ENCODE measurements around the gene FNBP1. TPM values are rescaled to one million over a fixed set of nuclear protein-coding genes. Genes with fewer than 3 reads are reported as not detected.
"Not testable (repeated sequence)": the region's sequence is repeated elsewhere in the genome, so short reads cannot be mapped to it uniquely, and the experiment has no call there.

The FNBP1 gene
- total RNA-seq, 1 donor from 2014 or later = 66.4 TPM

DNA sequence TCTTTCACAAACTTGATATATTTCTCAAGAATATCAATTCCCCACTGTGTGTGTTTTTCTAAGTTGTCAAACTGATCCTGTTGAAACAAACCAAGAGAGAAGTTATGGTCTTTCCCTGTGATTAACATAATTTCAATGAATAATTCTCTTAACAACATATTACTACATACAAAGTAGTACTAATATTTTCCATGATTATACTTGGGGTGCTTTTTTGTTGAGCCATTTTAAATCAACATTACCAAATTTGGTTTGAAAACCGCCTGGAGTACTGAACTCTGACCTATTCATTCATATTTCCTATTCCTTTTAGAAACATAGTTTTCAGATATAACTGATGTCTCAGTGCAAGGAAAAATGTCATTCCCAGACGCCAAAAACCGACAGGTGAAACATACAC lies 48.1 kb downstream of the FNBP1 start:
- DNase-seq (ENCODE audit: low spot score) = no peak

- DNase-seq (ENCODE audit: low spot score) = not testable (repeated sequence)
Observed at GRCh38 chr9:129991139-129991538, 51.9 kb downstream of the FNBP1 start.

GRCh38 chr9:129990269-129991010 lies 52.5 kb downstream of the FNBP1 start:
- no peak for DNase-seq (ENCODE audit: low spot score)

GRCh38 chr9:129989740-129990139 lies 53.2 kb downstream of the FNBP1 start:
- no peak for DNase-seq (ENCODE audit: low spot score)

- no peak for DNase-seq (ENCODE audit: low spot score)
Observed at GRCh38 chr9:129989362-129989708, 53.7 kb downstream of the FNBP1 start.

GRCh38 chr9:129988607-129989361 lies 54.2 kb downstream of the FNBP1 start:
- DNase-seq (ENCODE audit: low spot score) = no peak

DNA sequence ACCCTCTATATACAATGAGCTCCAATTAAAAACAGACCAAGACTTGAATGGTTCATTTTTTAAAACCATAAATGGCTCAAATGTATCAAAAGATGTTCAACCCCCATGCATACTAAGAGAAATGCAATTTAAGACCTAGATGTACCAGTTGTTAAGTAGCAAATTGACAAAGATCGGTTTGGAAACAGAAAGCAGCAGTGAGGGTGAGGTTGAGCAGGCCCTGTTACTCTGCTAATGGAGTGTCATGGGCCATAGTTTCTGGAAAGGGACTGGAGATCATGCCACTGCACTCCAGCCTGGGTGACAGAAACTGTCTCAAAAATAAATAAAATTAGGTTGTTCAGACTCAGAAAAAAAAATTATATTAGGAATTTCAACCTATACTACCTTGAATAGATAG lies 55.0 kb downstream of the FNBP1 start:
- no peak for DNase-seq (ENCODE audit: low spot score)

DNA sequence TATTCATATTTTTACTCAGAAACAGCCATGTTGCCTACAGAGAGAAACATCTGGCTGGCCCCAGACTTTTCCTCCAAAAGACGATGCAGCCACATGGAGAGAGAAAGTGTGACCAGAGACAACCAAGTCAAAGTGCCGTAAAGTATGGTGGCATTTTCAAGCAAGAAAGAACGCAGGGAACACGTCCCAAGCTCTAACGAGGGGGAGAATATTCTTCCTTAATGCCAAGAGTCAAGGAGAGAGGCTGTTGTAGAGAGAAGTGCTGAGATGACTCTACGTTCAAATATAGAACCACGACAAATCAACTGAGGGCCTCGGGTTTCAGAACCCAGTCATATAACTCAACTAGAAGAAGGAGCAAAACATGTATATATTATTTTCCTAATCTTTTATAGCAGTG lies 55.9 kb downstream of the FNBP1 start:
- no peak for DNase-seq (ENCODE audit: low spot score)

DNA sequence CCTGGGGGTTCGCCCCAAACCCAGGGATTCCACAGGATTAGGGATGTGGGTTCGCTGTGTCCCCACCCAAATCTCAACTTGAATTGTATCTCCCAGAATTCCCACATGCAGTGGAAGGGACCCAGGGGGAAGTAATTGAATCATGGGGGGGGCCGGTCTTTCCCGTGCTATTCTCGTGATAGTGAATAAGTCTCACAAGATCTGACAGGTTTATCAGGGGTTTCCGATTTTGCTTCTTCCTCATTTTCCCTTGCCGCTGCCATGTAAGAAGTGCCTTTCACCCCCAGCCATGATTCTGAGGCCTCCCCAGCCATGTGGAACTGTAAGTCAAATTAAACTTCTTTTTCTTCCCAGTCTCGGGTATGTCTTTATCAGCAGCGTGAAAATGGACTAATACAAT lies 58.4 kb downstream of the FNBP1 start:
- not testable (repeated sequence) for DNase-seq (ENCODE audit: low spot score)

GRCh38 chr9:129983891-129984290 lies 59.1 kb downstream of the FNBP1 start:
- no peak for DNase-seq (ENCODE audit: low spot score)

- DNase-seq (ENCODE audit: low spot score) = peak; percentile 81
Observed at GRCh38 chr9:129981180-129981907, 61.6 kb downstream of the FNBP1 start.

DNA sequence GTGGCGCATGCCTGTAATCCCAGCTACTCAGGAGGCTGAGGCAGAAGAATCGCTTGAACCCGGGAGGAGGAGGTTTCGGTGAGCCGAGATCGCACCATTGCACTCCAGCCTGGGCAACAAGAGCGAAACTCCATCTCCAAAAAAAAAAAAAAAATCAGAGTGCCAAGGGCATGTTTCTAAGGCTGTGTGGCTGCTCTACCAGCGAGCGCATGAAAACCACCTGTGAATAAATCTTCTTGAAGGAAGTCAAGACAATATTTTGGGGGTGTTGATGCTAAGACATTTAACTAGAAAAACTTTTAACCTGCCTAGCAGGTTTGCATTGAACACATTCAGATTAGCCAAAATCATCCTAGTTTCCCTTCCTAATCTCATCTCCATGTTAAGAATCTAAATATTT lies 62.8 kb downstream of the FNBP1 start:
- DNase-seq (ENCODE audit: low spot score) = not testable (repeated sequence)

DNA sequence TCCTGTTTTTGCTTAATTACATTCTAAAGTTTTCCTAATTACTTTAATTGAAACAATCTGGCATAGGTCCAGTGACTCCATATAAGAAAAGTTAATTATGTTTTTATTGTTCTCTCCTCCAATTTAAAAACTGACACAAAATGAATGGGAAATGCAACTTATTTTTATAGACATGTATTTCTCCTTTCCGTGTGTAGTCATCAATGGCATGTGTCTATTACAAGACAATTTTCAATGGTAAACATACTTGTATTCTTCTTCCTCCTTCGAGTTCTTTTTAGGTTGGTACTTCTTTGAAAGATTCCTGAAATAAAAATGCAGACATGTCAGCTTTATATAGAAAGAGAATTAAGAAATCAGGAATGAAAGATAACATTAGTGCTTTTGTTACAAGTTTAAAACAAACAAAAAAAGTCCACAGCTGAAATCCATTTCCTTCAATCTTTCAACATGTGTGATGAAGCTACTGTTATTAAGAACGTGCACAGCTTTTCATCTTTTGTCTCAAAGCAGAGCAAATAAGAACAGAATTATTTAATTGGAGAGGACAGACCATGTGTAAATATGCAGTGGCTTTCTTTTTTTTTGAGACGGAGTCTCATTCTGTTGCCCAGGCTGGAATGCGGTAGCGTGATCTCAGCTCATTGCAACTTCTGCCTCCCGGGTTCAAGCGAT lies 63.8 kb downstream of the FNBP1 start:
- no peak for DNase-seq (ENCODE audit: low spot score)

- DNase-seq (ENCODE audit: low spot score) = no peak
Observed at GRCh38 chr9:129972816-129973215, 70.2 kb downstream of the FNBP1 start.

DNA sequence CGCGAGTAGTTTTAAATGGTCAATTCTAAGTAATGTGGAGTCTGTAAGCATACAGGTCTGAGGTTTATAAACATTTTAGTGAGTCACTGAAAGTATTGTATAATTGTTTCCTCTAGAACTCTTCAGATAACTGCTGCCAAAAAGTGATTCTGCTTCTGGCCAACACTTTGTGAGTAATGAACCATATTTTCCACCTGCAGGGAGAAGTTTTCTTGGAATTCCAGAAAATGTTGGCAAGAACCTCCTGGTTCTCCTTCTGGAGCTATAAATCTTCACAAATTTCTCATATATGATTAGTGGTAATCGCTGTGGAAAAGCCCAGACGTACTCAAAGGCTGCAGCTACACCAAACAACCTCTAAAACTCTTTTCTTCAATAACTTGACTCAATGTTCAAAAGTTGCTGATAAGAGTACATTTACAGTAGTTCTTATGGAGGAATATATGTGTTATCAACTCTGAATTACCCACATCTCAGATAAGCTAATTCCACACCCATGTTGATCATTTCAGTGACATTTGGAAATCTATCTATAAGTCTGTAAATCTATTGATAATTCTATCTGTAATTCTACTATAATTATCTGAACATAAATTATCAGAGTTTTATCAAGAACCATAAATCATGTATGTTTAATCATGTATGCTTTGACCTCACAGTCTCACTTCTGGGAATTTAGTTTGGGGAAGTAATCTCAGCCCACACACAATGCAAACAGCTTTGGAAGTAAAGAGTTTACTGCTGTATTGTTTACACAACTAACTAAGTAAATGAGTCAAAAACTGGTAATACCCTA lies 74.1 kb downstream of the FNBP1 start:
- DNase-seq (ENCODE audit: low spot score) = no peak

- DNase-seq (ENCODE audit: low spot score) = no peak
Observed at GRCh38 chr9:129964901-129965734, 77.9 kb downstream of the FNBP1 start.

- DNase-seq (ENCODE audit: low spot score) = peak; percentile 49
Observed at GRCh38 chr9:129962889-129963703, 79.9 kb downstream of the FNBP1 start.

DNA sequence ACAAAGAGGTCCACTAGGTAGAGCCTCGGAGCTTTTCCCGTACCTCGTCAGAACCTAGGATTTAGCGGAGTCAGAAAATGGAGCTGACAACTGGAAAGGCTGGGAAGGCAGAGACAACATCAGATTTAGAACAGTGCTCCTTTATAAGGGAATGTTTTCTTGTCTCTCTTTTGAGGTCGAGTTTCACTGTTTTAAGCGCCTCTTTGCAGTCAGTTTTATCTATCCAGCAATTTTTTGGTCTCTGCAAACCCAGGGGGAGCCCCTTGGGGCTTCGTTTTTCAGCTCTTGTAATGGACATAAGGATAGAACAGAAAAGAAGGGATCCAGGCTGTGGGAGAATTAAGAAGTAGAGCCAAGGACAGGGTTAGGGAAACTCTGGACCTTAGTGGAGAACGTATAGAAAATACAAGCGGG lies 80.5 kb downstream of the FNBP1 start:
- DNase-seq (ENCODE audit: low spot score) = no peak

DNA sequence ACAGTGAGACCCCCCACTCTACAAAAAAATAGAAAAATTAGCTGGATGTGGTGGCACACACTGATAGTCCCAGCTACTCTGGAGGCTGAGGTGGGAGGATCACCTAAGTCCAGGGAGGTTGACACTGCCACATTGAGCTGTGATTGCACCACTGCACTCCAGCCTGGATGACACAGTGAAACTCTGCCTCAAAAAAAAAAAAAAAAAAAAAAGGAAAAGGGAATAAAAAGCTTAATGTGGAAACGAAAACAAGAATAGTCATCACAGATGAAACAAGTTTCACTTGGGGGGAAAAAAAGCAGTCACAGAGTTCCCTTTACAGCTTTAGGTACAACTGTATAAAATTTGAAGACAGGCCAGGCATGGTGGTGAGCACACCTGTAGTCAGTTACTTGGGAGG lies 84.2 kb downstream of the FNBP1 start:
- no peak for DNase-seq (ENCODE audit: low spot score)
